GM12875 (cell line): ENCODE data around the gene ADD1.

Experiments
- H3K4me3 ChIP-seq: one replicate; pipeline ENCODE4 v1.5.1; 2011; ENCODE audit warnings: low read depth, low read length, control low read depth
- CTCF ChIP-seq: IDR thresholded peaks from 2 replicates; pipeline ENCODE4 v1.5.1; 2011; ENCODE audit warnings: low read depth, mild to moderate bottlenecking, control low read depth, inconsistent platforms, low read length, moderate library complexity, borderline replicate concordance; ENCODE audit not compliant: insufficient read depth

Gene ADD1

GRCh38 chr4:2886161-2886560 is 42.5 kb downstream of the ADD1 start:
- no peak overlapping the region for H3K4me3 ChIP-seq
- no peak for TF ChIP-seq CTCF

- no peak for TF ChIP-seq CTCF
- no peak overlapping the region for H3K4me3 ChIP-seq
Measured at GRCh38 chr4:2886622-2887021, 43.0 kb downstream of the ADD1 start.

GRCh38 chr4:2887343-2887742 is 43.7 kb downstream of the ADD1 start:
- TF ChIP-seq CTCF, result no peak
- no peak overlapping the region for H3K4me3 ChIP-seq

GRCh38 chr4:2888886-2889285 is 45.2 kb downstream of the ADD1 start:
- H3K4me3 ChIP-seq, result no peak overlapping the region
- no peak for TF ChIP-seq CTCF

GRCh38 chr4:2891294-2891693 is 47.6 kb downstream of the ADD1 start:
- H3K4me3 ChIP-seq, result no peak overlapping the region
- no peak for TF ChIP-seq CTCF

- no peak overlapping the region for H3K4me3 ChIP-seq
- TF ChIP-seq CTCF, result no peak
Measured at GRCh38 chr4:2893772-2894171, 50.1 kb downstream of the ADD1 start.

GRCh38 chr4:2898001-2898400 is 54.4 kb downstream of the ADD1 start:
- TF ChIP-seq CTCF, result no peak
- no peak overlapping the region for H3K4me3 ChIP-seq
